Embryonic facial prominence (tissue), 1 donor: ENCODE data around the gene PTCRA.

Experiments used
- DNase-seq: peaks from one replicate; pipeline ENCODE4 v3.0.0-alpha.2; 2016; ENCODE audit errors: extremely low spot score

Gene PTCRA

DNA sequence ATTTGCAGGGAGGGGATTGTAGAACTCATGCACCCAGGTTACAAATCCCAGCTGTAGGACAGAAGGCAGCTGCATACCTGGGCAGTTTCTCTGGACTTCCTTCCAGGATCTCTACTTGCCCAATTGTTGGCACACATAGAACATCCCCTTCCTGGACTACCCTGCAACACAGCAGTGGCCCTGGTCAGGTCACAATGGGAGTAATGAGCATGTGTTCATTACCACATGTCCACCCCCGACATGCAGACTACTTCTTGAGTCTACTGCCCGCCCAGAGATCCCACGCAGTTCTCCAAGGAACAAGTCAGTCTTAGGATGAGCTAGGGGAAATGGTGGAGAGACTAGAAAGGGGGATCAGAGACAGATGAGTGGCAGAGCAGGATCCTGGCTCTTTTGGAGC is 58.1 kb downstream of the PTCRA start:
- DNase-seq, result no peak

DNA sequence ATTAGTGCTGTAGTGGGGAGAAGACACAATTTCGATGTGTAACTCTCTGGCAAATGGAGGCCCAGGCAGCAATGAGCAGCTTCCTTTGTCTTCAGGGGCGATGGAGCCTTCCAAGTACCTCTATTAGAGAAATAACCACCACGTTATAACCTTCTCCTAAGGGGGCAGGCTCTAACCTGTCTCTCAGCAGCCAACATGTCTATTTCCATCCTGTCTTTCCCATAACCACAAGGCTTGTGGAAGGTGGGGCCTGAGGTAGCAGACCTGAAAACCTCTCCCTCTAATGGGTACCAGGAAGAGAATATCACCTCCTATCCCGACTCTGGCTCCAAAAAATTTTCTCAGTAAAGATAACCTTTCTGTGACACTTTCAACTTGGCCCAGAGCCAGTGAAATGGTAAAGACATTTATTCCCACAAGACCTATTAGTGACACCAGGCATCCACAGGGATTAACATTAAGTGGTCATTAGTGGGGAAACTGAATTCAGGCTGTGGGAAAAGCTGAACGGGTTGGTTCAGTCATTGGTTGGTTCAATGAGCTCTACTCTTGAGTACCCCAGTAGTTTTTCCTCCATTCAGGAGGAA is 59.2 kb downstream of the PTCRA start:
- DNase-seq, result no peak
